ENCODE data around the gene FXYD4.
"Not testable (repeated sequence)": the region's sequence is repeated elsewhere in the genome, so short reads cannot be mapped to it uniquely, and the experiment has no call there.

Gene FXYD4

GRCh38 chr10:43421201-43421507 lies 49.7 kb downstream of the FXYD4 start:
- no peak for FAIRE-seq

- no peak for FAIRE-seq
These were observed 50.1 kb downstream of the FXYD4 start for GRCh38 chr10:43421519-43421918.

- not testable (repeated sequence) for FAIRE-seq
These were observed 50.5 kb downstream of the FXYD4 start for GRCh38 chr10:43421944-43422343.

- FAIRE-seq = no peak
These were observed 53.0 kb downstream of the FXYD4 start for GRCh38 chr10:43424416-43424815.

Data from islet of Langerhans (tissue), 1 donor.